ENCODE results near the gene EEF2K.
"Not testable (repeated sequence)": the region's sequence is repeated elsewhere in the genome, so short reads cannot be mapped to it uniquely, and the experiment has no call there.

Gene EEF2K

DNA sequence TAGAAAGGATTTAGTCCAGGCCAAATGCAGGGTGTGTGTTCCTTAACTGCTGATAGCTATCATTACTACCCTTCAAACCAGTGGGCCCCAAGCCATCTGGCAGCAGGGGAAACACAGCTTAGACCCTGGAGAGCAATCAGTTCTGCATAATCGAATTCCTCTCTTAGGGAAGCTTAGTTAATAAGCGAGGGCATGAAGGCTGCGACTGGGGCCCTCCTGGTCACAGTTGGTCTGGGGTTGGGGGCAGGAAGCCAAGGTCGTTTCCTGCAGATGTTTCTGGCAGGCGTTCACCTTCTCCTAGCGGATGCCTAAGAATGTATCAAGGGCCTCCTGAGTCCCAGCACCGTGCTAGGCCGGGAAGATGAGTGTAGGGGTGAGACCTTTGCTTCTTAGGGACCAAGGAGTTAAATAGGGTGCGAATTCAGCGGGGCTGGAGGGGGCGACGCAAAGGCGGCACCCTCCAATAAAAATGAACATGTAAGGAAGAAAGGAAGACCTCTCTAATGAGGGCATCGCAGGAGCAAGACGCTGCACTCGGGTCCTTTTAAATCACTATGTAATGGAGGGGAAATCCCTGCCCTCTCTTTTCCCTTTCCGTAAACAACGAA lies 16.5 kb upstream of the EEF2K start:
- no peak for DNase-seq (ENCODE audit: low read depth in 3 of 3, low spot score in 1 of 3)

DNA sequence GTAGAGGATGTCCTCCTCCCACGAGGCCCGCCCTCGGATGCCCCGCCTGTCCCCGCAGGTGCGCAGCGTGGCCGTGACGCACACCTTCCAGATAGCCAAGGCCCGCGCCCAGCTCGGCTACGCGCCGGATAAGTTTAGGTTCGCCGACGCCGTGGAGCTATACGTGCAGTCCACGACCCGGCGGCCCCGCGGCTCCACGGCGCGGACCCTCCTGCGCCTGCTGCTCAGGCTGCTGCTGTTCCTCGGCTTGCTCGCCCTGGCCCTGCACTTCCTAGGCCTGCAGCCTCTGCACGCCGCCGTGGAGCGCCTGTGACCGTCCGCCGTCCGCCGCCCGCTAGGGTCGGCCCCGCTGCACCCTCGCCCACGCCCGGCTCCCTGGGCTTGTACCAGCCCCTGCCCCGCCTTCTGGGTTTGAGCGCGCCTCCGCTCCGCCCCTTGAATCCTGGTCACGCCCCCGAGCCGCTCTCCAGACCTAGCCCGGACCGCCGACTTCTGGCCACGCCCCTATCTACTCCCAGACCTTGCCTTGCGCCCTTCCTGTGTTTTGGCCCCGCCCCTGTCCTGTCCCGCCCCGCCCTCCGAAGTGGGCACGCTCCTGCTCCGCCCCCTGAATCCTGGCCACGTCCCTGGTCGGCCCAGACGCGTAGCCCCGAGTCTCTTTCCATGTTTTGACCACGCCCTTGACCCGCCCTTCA lies 15.8 kb upstream of the EEF2K start:
- DNase-seq (ENCODE audit: low read depth in 3 of 3, low spot score in 1 of 3), result peak; percentile 86 to 91 (median 89)

DNA sequence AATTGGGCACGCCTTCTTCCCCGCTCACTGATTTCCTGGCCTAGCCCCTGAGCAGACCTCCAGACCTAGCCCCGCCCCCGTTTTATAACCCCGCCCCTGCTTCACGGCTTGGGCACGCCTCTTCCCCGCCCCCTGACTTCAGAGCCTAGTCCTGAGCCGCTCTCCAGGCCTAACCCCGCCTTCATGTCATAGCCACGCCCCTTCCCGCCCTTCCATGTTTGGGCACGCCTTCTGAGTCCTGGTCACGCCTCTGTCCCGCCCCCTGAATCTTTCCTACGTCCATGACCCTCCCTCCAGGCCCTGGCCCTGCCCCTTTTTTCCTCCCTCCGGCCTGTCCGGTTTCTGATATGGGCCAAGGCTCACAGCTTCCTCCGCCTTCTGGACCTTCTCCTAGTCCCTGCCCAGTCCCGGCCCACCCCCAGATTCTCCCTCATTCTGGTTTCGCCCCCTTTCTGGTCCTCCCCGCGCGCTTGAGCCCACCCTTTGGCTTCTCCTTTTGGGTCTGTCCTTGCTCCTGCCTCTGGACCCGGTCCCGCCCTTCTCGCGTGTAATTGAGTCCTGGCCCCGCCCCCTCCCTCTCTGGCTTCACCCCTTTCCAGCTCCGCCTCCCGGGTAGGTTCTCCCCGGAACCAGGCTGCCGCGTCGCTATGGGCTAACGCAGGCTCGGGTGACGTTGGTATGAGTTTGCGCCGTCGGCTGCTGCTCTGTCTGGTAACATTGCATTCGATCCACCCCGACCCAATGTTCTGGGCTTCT lies 15.1 kb upstream of the EEF2K start:
- DNase-seq (ENCODE audit: low read depth in 3 of 3, low spot score in 1 of 3), result peak; percentile 99 to 100 (median 100)

- no peak for DNase-seq (ENCODE audit: low read depth in 3 of 3, low spot score in 1 of 3)
Measured at GRCh38 chr16:22191532-22192260, 14.4 kb upstream of the EEF2K start.

DNA sequence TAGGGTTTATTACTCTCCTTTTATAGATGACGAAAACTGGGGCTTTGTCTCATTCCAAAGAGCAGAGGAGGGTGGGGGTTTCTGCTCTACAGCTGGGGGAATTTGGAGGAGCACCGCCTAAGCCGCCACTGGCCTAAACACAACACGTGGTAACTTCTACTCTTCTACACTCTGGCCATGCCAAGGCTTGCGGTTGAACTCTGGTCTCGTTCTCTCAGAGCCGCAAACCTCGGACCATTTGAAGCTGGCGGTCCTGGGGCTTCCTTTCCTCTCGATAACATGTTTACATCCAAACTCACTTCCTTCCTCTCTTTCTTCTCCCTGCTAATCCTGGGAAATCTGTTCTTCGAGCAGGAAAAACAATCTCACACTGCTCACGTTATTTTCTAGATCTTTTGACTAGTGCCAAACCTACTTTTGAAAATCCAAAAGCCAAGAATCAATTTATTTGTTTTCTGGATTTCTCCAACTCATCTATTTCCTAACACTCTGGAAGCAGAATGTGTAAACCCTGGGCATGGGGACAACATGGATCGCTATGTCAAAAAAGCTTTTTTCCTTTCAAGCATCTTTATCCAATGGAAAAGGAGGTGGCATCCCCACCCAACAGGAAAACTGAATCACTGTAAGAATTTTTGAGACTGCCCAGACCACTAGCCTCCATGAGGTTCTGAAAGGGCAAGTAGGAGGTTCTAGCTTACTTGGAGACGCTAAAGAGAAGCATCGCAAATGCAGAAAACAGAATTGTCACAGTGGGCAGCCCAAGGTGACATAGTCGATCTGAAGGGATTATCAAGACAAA lies 13.6 kb upstream of the EEF2K start:
- DNase-seq (ENCODE audit: low read depth in 3 of 3, low spot score in 1 of 3), result peak; percentile 41 to 61 (median 49)

DNA sequence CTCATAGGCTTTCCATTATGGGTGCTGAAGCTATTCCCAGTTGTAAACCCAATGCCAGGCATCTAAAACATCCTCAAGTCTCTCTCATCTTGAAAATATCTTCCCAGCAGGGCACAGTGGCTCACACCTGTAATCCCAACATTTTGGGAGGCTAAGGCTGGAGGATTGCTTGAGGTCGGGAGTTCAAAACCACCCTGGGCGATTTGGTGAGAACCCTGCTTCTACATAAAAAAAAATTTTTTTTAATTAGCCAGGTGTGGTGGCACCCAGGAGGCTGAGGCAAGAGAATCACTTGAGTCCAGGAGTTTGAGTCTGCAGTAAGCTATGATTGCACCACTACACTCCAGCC lies 13.0 kb upstream of the EEF2K start:
- no peak for DNase-seq (ENCODE audit: low read depth in 3 of 3, low spot score in 1 of 3)

DNA sequence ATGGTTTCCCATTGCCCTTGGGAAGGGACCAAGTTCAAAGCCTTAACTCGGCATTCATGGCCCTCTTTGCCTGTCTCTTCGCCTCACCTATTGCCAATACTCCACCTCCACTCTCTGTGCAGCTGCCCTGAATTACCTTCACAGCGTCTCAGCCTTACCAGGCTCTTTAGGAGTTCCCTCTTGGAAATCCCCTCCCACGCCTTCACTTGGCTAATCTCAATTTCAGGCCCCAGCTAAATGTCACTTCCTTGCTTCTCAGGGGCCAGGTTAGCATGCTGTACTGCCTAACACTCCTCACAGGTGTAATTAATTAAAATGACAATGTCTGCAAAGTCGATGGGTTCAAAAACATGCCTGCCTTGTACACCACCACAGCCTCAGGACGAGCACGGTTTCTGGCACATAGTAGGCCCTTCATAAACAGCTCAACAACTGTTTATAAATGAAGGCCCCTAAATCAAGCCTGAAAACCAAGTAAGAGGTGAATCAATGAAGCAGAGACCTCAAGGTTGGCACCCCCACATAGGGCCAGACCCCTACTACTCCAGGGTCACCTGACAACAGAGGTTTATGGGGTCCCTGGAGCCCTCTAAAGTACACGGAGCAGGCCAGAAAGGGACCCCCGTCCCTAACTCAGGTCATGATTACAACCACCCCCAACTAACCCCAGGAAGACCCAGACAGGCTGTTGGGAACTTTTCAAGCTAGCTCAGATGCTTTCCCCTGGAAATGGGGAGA lies 11.2 kb upstream of the EEF2K start:
- no peak for DNase-seq (ENCODE audit: low read depth in 3 of 3, low spot score in 1 of 3)

- no peak for DNase-seq (ENCODE audit: low read depth in 3 of 3, low spot score in 1 of 3)
Measured at GRCh38 chr16:22195445-22195694, 10.7 kb upstream of the EEF2K start.

DNA sequence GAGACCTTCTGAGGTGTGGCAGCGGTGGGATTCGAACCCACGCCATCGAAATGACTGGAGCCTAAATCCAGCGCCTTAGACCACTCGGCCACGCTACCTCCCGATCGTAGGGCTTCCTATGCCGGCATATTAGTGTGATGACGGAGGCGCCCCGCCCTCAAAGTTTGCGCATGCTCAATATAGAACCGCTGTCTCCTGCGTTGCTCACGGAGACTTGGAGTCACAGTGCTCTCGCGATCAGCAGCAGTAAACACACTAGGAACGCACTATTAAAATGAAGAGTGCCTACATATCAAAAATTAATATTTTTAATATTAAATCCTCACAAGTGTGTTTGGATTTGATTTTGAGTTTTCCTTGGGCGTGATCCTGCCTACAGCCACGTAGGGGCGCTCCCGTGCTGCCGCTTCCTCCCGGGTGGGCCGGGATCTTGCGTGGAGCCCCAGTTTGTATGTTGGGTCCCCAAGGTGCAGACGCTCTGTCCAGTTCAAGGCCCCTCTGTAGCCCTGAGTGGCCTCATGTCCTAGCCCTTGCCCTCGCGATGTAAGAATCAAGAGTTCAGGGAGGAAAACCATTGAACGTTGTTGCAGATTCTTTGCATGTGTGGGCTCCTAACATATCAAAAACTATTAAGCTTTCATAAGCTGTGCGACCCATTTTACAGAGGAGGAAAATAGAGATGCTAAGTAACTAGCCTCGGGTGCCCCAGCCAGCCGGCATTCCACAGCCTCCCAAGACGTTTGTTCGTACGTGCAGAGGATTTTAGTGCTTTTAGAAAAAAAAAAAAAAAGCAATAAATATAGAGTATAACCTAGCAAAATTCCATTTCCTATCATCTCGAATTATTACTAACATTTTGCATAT lies 10.2 kb upstream of the EEF2K start:
- DNase-seq (ENCODE audit: low read depth in 3 of 3, low spot score in 1 of 3), result peak; percentile 76 to 95 (median 86)

- DNase-seq (ENCODE audit: low read depth in 3 of 3, low spot score in 1 of 3), result not testable (repeated sequence)
Measured at GRCh38 chr16:22196559-22197168, 9.4 kb upstream of the EEF2K start.

DNA sequence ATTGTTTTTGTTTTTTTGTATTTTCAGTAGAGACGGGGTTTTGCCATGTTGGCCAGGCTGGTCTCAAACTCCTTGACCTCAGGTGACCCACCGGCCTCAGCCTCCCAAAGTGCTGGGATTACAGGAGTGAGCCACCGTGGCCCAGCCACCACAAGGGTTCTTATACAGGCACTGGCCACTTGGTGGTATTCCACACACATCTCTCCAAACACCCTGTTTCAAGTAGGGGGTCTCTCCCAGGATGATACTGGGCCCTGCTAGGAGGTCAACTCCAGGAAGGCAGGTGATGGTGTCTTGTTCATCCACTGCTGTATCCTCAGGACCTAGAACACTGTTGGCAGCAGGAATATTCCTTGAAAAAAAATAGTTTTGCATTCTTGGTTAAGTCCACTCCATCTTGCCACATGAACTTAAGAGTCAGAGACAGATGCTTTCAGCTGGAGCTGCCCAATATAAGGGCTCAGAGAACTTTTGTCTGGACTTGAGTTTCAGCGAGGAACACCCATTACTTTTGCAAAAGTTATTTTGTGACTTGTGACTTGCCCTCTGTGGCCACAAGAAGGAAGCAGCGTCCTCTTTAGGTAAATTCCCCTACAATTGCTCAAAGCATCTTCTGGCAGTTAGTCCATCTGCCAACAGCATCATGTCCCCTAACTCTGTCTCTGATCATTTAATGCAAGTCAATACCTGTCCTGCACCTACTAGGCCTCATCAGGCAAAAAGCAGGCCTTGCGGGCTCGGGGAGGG lies 7.4 kb upstream of the EEF2K start:
- DNase-seq (ENCODE audit: low read depth in 3 of 3, low spot score in 1 of 3), result no peak

- no peak for DNase-seq (ENCODE audit: low read depth in 3 of 3, low spot score in 1 of 3)
Measured at GRCh38 chr16:22202261-22202637, 3.8 kb upstream of the EEF2K start.

DNA sequence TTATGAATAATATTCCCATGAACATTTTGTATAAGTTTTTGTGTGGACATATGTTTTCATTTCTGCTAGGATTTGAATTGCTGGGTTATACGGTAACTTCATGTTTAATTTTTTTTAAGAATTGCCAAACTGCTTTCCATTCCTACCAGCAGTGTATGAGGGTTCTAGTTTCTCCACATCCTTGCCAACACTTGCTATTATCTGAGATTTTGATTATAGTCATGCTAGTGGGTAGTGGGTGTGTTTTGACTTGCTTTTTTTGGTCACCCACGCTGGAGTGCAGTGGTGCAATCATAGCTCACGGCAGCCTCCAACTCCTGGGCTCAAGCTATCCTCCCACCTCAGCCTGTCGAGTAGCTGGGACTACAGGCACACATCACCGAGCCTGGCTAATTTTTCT lies 3.0 kb upstream of the EEF2K start:
- DNase-seq (ENCODE audit: low read depth in 3 of 3, low spot score in 1 of 3), result no peak

- DNase-seq (ENCODE audit: low read depth in 3 of 3, low spot score in 1 of 3), result no peak
Measured at GRCh38 chr16:22204091-22204655, 1.9 kb upstream of the EEF2K start.

- no peak for DNase-seq (ENCODE audit: low read depth in 3 of 3, low spot score in 1 of 3)
Measured at GRCh38 chr16:22205577-22206012, 483 bp upstream of the EEF2K start.

DNA sequence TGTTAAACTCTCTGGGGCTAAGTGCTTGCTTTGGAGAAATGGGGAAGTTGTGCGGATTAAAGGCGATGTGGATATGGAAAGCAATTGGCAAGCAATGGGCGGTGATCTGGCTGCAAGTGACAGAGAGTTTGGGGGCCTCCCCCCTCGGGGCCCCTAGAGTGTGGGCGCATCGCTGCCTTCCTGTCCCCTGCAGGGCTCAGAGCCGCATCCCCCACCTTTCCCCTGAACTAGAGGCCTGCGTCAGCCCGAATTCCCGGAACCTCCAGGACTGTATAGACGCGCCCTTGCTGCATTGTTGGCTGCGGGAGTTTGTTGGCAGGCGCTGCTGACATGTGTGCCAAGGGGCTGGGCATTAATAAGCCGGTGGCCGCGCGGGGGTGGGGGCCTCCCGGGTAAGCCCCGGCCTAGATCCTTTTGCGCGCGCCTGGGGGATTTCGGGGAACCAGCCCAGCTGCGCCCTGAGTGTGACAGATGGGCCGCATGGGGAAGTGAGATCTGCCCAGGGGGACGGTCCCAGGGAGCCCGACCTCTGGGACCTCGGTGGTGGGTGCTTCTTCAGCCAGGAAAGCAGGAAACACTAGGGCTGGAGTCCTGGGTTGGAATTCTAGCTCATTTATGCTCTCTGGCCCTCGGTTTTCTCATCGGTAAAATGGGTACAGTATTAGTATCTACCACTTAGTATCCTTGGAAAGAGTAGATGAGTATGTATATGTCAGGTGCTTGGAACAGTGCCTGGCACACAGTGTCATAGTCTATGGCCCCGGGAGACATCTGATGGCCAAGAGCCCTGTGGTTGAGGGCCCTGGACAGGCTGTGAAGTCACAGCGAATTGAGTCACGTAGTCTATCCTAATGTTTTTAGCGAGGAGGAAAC lies 1.0 kb downstream of the EEF2K start:
- peak in 1 of 3 donors; percentile 55 for DNase-seq (ENCODE audit: low read depth in 3 of 3, low spot score in 1 of 3)

DNA sequence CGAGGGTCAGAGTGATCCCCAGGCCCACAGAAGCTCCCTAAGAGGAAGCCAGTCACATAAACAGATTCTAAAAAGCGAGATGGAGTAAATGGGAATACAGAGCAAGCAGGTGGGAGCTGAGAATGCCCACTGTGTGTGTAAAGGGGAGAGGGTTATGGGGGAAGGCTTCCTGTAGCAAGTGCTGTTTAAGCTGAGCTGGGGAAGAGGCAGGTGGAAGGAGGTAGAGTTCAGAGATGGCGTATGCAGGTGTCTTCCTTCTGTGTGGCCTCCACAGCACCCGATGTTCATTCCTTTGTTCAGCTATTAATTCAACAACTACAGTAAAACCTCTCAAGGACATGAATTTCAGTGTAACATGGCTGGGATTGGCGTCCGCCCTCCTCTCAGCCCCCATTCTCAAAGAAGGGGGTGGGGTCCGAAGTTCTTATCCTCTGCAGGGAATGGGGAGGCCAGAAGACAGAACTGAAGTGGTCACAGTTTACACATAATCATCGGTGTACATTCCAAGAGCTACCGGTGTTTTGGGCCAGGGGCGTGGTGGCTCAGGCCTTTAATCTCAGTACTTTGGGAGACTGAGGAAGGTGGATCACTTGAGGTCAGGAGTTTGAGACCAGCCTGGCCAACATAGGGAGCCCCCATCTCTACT lies 1.8 kb downstream of the EEF2K start:
- DNase-seq (ENCODE audit: low read depth in 3 of 3, low spot score in 1 of 3), result no peak
